Endometrial microvascular endothelial cells (primary cell): Measurements from ENCODE around the gene RIF1. TPM values are rescaled to one million over a fixed set of nuclear protein-coding genes. Genes with fewer than 3 reads are reported as not detected.

Experiments used
- in situ Hi-C: cut with HindIII; loops from 2 replicates; pipeline ENCODE4 v1.10.0; 2017; ENCODE audit warnings: low sequenced_read_pairs, low pct_unique_long_range_greater_than_20kb; ENCODE audit errors: inconsistent ontology term
- total RNA-seq: library from RNA; depleted of rRNA; stranded (reverse); fragments of >200 nt; gene quantifications from one replicate; pipeline ENCODE4 v1.2.3, GENCODE V29; 2015; ENCODE audit errors: inconsistent ontology term

RIF1 gene
- 26.6 TPM for total RNA-seq

GRCh38 chr2:151409601-151410484 lies at the start of gene RIF1:
TSS of gene RIF1 (plus strand) at chr2:151409902. CDS start at chr2:151410424, 522 bp downstream.
- in situ Hi-C loops = loop anchor here (25.0 kb wide), 1 partner anchor 123 kb away; the partner anchor contains the start of gene NMI

DNA sequence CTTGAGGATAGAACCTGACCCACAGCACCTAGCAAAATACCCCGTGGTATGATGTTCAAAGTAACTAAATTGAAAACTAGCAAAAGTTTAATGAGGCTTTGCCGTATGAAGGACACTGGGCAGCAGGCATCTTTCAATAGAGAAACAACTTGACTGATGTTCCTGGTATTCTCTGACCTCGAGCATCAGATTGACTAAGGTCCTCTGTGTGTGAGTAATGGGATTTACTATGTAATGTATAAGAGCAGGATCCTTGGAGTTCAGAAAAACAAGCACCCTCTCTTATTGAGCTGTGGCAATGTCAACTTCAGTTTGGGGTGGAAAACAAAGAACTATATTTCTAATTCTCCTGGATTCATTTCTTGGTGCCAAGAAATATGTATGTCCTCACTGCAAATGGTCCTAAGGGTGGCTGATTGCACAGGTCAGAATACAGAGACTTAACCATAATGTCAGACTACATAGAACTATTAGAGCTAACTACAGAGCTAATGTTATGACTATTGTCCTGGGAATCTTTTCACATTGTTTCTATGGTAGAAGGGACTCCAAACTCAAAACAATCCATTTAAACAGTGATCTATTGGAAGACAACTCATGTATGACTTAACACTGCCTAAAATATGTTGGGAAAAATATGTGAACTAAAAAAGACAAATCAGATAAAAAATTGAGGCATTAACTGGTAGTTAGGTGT lies 47.9 kb upstream of the RIF1 start:
- in situ Hi-C loops = no loop called here

- in situ Hi-C loops = no loop called here
These were observed 46.0 kb upstream of the RIF1 start for GRCh38 chr2:151363709-151364108.

GRCh38 chr2:151367571-151367970 lies 42.1 kb upstream of the RIF1 start:
- in situ Hi-C loops = no loop called here

DNA sequence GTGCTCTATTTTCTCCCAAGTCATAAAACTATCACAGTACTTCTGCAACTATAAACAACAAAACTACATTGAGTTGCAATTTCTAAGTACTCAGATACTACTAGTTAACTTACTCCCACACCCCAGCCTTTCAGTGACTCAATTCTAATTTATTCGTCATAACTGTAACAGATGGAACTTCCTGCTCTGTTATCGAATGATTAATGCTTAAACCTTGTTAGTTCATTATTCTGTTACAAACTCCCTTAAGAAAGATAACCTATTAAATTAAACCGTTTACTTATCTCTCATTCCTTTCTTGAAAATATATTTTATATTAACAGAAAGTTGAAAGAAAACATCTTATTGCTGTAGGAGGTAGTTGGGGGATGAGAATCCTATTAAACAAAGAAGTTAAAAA lies 35.3 kb upstream of the RIF1 start:
- in situ Hi-C loops = no loop called here

- in situ Hi-C loops = no loop called here
These were observed 30.5 kb upstream of the RIF1 start for GRCh38 chr2:151379169-151379568.

GRCh38 chr2:151380580-151381235 lies 29.0 kb upstream of the RIF1 start:
- in situ Hi-C loops = no loop called here

- in situ Hi-C loops = no loop called here
These were observed 28.4 kb upstream of the RIF1 start for GRCh38 chr2:151381266-151381665.

DNA sequence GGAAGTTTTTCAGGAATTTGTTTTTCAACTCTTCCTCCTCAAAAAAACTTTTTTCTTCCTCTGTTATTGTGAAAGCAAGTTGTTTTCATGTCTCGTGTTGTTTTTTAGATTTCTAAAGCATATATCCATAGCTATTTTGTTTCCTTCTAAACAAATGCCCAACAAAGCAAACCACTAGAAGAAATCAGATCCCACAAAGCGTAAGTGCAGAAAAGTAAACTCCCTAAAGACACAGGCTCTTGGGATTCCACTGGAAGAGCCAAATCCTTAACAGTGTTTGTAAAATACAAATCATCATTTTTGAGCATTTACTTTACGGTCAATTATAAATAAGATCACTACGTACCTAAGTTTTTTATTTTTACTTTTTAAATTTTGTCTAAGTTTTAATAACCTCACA lies 21.7 kb upstream of the RIF1 start:
- in situ Hi-C loops = no loop called here

- in situ Hi-C loops = no loop called here
These were observed 18.3 kb upstream of the RIF1 start for GRCh38 chr2:151391436-151391835.

DNA sequence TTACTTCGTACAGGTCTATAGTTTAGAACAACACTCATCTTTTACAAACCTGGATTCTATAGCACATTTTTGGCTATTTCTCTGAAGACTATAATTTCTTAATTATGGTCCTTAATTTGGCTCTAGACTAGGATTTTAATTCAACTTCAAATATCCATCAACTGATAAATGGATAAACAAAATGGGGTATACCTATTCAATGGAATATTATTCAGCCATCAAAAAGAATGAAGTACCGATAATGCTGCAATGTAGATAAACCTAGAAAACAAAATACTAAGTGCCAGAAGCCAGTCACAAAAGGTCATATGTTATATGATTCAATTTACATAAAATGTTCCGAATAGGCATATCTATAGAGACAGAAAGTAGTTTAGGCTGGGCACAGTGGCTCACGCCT lies 15.2 kb upstream of the RIF1 start:
- in situ Hi-C loops = no loop called here

- in situ Hi-C loops = no loop called here
These were observed 14.0 kb upstream of the RIF1 start for GRCh38 chr2:151395509-151396374.

GRCh38 chr2:151399981-151400380 lies 9.7 kb upstream of the RIF1 start:
- in situ Hi-C loops = loop anchor here (25.0 kb wide), 1 partner anchor 113 kb away; the partner anchor contains the start of gene NMI

DNA sequence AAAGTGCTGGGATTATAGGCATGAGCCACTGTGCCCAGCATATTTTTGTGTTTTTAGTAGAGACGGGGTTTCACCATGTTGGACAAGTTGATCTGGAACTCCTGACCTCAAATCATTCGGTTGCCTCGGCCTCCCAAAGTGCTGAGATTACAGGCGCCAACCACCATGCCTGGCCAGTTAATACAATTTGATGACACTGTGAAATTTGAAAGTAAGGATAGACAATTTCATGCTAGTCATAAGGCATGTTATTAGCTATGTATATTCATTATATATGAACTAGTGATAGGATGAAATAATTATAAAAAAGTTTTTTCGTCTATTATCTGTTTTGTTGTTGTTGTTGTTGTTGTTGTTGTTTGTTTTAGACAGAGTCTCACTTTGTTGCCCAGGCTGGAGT lies 8.6 kb upstream of the RIF1 start:
- in situ Hi-C loops = loop anchor here (25.0 kb wide), 1 partner anchor 114 kb away; the partner anchor contains the start of gene NMI

- in situ Hi-C loops = loop anchor here (25.0 kb wide), 1 partner anchor 117 kb away; the partner anchor contains the start of gene NMI
These were observed 5.8 kb upstream of the RIF1 start for GRCh38 chr2:151403914-151404313.

GRCh38 chr2:151405376-151405775 lies 4.3 kb upstream of the RIF1 start:
- in situ Hi-C loops = loop anchor here (25.0 kb wide), 1 partner anchor 118 kb away; the partner anchor contains the start of gene NMI

DNA sequence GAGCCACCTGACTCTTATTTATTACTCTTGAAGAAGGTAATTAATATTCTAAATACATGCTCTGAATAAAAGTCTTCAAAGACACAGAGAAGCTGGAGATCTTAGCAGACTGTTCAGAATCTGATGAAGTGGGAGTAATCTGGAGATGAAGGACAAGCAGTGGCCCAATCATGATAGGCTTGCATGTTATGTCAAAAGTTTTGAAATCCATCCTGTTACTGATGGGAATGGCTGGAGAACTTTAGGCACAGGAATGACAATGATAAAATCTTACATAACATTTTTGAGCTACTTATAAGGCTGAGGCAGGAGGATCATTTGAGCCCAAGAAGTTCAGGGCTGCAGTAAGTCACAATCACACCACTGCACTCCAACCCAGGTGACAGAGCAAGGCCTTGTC lies 2.4 kb upstream of the RIF1 start:
- in situ Hi-C loops = loop anchor here (25.0 kb wide), 1 partner anchor 120 kb away; the partner anchor contains the start of gene NMI
